ENCODE results near the gene TEX26. TPM values are rescaled to one million over a fixed set of nuclear protein-coding genes. Genes with fewer than 3 reads are reported as not detected.

Gene TEX26
- polyA plus RNA-seq, 2 of the 4 experiments (the other 2 are of a cell fraction), result not detected

- Histone ChIP-seq H3K9me3 (no peaks in the 10 kb centered on the region), H3K27ac (no peak overlapping the region), H3K4me2 (no peak overlapping the region), H3K4me3 (no peak overlapping the region), H3K4me1 (no peaks in the 10 kb centered on the region)
- 36% methylated on average over 5 of the region's 5 CpGs for WGBS (ENCODE audit: missing lambda C conversion rate)
- FAIRE-seq (no peak), DNase-seq (ENCODE audit: low read depth in 1 of 2, low spot score in 1 of 2) (no peak), ATAC-seq (no peak)
- TF ChIP-seq RAD21 (conservative IDR thresholded peaks at IDR 0.05 in 1 of 2, IDR thresholded peaks at IDR 0.05 in 1 of 2), result no peak
- no peak for TF ChIP-seq GATA3 (IDR thresholded peaks at IDR 0.05; ENCODE audit: borderline replicate concordance)
- TF ChIP-seq MAZ (IDR thresholded peaks at IDR 0.05; ENCODE audit: borderline replicate concordance, low read depth, low read length), result no peak
- no peak for TF ChIP-seq CHD4 (IDR thresholded peaks at IDR 0.05; ENCODE audit: borderline replicate concordance)
- TF ChIP-seq MAFK (IDR thresholded peaks at IDR 0.05; ENCODE audit: partially characterized antibody), result no peak
- TF ChIP-seq SREBF2 (IDR thresholded peaks at IDR 0.05), result no peak
- TF ChIP-seq FOSL2 (IDR thresholded peaks at IDR 0.05), result no peak
- no peak for TF ChIP-seq FOSL2 (CRISPR knock-in tag; IDR thresholded peaks at IDR 0.05)
- no peak for TF ChIP-seq NFE2L2 (conservative IDR thresholded peaks at IDR 0.05; ENCODE audit: low read length)
- no peak for TF ChIP-seq POLR2AphosphoS2 (conservative IDR thresholded peaks at IDR 0.05; ENCODE audit: low read length)
- CTCF ChIA-PET, result interaction anchor here (0.8 to 1.8 kb wide), 7 partner anchors 8 to 212 kb away, joined by 3 to 5 read pairs (median 3); no protein-coding TSS in a partner anchor
- POLR2A ChIA-PET, result no interaction called here
Measured at GRCh38 chr13:31011193-31011860, 78.9 kb downstream of the TEX26 start.

GRCh38 chr13:31011901-31012654 lies 79.6 kb downstream of the TEX26 start:
- no peak for DNase-seq (ENCODE audit: low read depth in 1 of 2, low spot score in 1 of 2)
- H3K4me3 ChIP-seq, result no peak overlapping the region
- H3K4me1 ChIP-seq, result no peaks in the 10 kb centered on the region
- CTCF ChIA-PET, result interaction anchor here (0.8 to 1.8 kb wide), 6 partner anchors 8 to 213 kb away, joined by 3 to 5 read pairs (median 4); no protein-coding TSS in a partner anchor
- H3K4me2 ChIP-seq, result no peak overlapping the region
- POLR2A ChIA-PET, result no interaction called here
- 77% methylated on average over 7 of the region's 7 CpGs for WGBS (ENCODE audit: missing lambda C conversion rate)
- no peaks in the 10 kb centered on the region for H3K9me3 ChIP-seq
- ATAC-seq, result no peak
- FAIRE-seq, result no peak
- no peak for TF ChIP-seq CEBPB (IDR thresholded peaks at IDR 0.05)
- TF ChIP-seq ZSCAN20 (CRISPR knock-in tag; IDR thresholded peaks at IDR 0.05), result no peak
- TF ChIP-seq SMC3 (IDR thresholded peaks at IDR 0.05), result no peak
- TF ChIP-seq, protein P1, sequence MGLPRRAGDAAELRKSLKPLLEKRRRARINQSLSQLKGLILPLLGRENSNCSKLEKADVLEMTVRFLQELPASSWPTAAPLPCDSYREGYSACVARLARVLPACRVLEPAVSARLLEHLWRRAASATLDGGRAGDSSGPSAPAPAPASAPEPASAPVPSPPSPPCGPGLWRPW (IDR thresholded peaks at IDR 0.05), result no peak
- no peak for TF ChIP-seq TFCP2L1 (CRISPR knock-in tag; IDR thresholded peaks at IDR 0.05)
- no peak for TF ChIP-seq HDAC2 (IDR thresholded peaks at IDR 0.05)
- no peak for TF ChIP-seq GATA3 (IDR thresholded peaks at IDR 0.05; ENCODE audit: borderline replicate concordance)
- TF ChIP-seq, protein P2, sequence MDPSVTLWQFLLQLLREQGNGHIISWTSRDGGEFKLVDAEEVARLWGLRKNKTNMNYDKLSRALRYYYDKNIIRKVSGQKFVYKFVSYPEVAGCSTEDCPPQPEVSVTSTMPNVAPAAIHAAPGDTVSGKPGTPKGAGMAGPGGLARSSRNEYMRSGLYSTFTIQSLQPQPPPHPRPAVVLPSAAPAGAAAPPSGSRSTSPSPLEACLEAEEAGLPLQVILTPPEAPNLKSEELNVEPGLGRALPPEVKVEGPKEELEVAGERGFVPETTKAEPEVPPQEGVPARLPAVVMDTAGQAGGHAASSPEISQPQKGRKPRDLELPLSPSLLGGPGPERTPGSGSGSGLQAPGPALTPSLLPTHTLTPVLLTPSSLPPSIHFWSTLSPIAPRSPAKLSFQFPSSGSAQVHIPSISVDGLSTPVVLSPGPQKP (IDR thresholded peaks at IDR 0.05; ENCODE audit: low read depth, low read length), result no peak
- TF ChIP-seq MYC (IDR thresholded peaks at IDR 0.05; ENCODE audit: borderline replicate concordance, low read length), result no peak
- no peak for TF ChIP-seq ZFP36 (IDR thresholded peaks at IDR 0.05; ENCODE audit: borderline replicate concordance, partially characterized antibody)
- H3K27ac ChIP-seq, result no peak overlapping the region

- TF ChIP-seq EHF (CRISPR knock-in tag; IDR thresholded peaks at IDR 0.05), result no peak
- TF ChIP-seq, protein P3, sequence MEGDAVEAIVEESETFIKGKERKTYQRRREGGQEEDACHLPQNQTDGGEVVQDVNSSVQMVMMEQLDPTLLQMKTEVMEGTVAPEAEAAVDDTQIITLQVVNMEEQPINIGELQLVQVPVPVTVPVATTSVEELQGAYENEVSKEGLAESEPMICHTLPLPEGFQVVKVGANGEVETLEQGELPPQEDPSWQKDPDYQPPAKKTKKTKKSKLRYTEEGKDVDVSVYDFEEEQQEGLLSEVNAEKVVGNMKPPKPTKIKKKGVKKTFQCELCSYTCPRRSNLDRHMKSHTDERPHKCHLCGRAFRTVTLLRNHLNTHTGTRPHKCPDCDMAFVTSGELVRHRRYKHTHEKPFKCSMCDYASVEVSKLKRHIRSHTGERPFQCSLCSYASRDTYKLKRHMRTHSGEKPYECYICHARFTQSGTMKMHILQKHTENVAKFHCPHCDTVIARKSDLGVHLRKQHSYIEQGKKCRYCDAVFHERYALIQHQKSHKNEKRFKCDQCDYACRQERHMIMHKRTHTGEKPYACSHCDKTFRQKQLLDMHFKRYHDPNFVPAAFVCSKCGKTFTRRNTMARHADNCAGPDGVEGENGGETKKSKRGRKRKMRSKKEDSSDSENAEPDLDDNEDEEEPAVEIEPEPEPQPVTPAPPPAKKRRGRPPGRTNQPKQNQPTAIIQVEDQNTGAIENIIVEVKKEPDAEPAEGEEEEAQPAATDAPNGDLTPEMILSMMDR (IDR thresholded peaks at IDR 0.05), result peak; percentile 35; the same call in 2 of the 3 replicates
- TF ChIP-seq RAD21 (conservative IDR thresholded peaks at IDR 0.05 in 1 of 2, IDR thresholded peaks at IDR 0.05 in 1 of 2), result peak; percentile 44 to 55; a peak in 4 of 5 replicates
- no peak for TF ChIP-seq MAX (IDR thresholded peaks at IDR 0.05)
- no peak for TF ChIP-seq HDAC2 (IDR thresholded peaks at IDR 0.05)
- TF ChIP-seq SMC3 (IDR thresholded peaks at IDR 0.05), result peak; percentile 18; the same call in 1 of the 3 replicates
- no peak for TF ChIP-seq CBX2 (IDR thresholded peaks at IDR 0.05; ENCODE audit: borderline replicate concordance, low read depth)
- 26% methylated on average over 2 of the region's 2 CpGs for WGBS (ENCODE audit: missing lambda C conversion rate)
- no peak for ATAC-seq
- CTCF ChIA-PET, result no interaction called here
- Histone ChIP-seq H3K27ac (no peak overlapping the region), H3K4me3 (no peak overlapping the region), H3K4me2 (no peak overlapping the region), H3K9me3 (no peaks in the 10 kb centered on the region), H3K4me1 (no peaks in the 10 kb centered on the region)
- POLR2A ChIA-PET, result no interaction called here
- FAIRE-seq, result no peak
- peak in 1 of 2 experiments; percentile 10 for DNase-seq (ENCODE audit: low read depth in 1 of 2, low spot score in 1 of 2)
Measured at GRCh38 chr13:31012655-31013024, 80.2 kb downstream of the TEX26 start.

Data from A549 (cell line).